Renal pelvis (tissue), 4 donors: ENCODE data around the gene N4BP3. TPM values are rescaled to one million over a fixed set of nuclear protein-coding genes. Genes with fewer than 3 reads are reported as not detected.

Experiments used
- DNase-seq: peaks from one replicate; pipeline ENCODE4 v3.0.0-alpha.2; 2013
- polyA plus RNA-seq, 3 donors: library from polyadenylated mRNA; unstranded; fragments of 120-200 nt; gene quantifications; one replicate each; pipeline ENCODE4 v1.2.1, GENCODE V29; 2013; ENCODE audit not compliant: insufficient read length in 3 of 3

Gene N4BP3
- polyA plus RNA-seq, 3 donors, result 4.9 to 5.6 (median 5.0) TPM

GRCh38 chr5:178090856-178091255 is 22.5 kb upstream of the N4BP3 start:
- DNase-seq, result no peak

- no peak for DNase-seq
Measured at GRCh38 chr5:178093134-178093533, 20.2 kb upstream of the N4BP3 start.

- no peak for DNase-seq
Measured at GRCh38 chr5:178094345-178094744, 19.0 kb upstream of the N4BP3 start.

- DNase-seq, result no peak
Measured at GRCh38 chr5:178098685-178099084, 14.6 kb upstream of the N4BP3 start.

- no peak for DNase-seq
Measured at GRCh38 chr5:178103612-178104011, 9.7 kb upstream of the N4BP3 start.

GRCh38 chr5:178104492-178104891 is 8.8 kb upstream of the N4BP3 start:
- no peak for DNase-seq

GRCh38 chr5:178106086-178106485 is 7.2 kb upstream of the N4BP3 start:
- no peak for DNase-seq

- no peak for DNase-seq
Measured at GRCh38 chr5:178106556-178107239, 6.6 kb upstream of the N4BP3 start.

GRCh38 chr5:178107756-178108310 is 5.5 kb upstream of the N4BP3 start:
- no peak for DNase-seq

GRCh38 chr5:178108446-178108845 is 4.9 kb upstream of the N4BP3 start:
- no peak for DNase-seq

GRCh38 chr5:178108966-178109365 is 4.4 kb upstream of the N4BP3 start:
- no peak for DNase-seq

- no peak for DNase-seq
Measured at GRCh38 chr5:178110511-178110910, 2.8 kb upstream of the N4BP3 start.

GRCh38 chr5:178111925-178112324 is 1.4 kb upstream of the N4BP3 start:
- no peak for DNase-seq

GRCh38 chr5:178112545-178112944 is 787 bp upstream of the N4BP3 start:
- no peak for DNase-seq

GRCh38 chr5:178113841-178114324 is 551 bp downstream of the N4BP3 start:
- DNase-seq, result no peak

GRCh38 chr5:178114325-178115135 is 1.2 kb downstream of the N4BP3 start:
- DNase-seq, result no peak

GRCh38 chr5:178115136-178115813 is 1.9 kb downstream of the N4BP3 start:
- DNase-seq, result no peak

- DNase-seq, result no peak
Measured at GRCh38 chr5:178115814-178116142, 2.4 kb downstream of the N4BP3 start.

- DNase-seq, result no peak
Measured at GRCh38 chr5:178116143-178116885, 3.0 kb downstream of the N4BP3 start.

- DNase-seq, result no peak
Measured at GRCh38 chr5:178117923-178118701, 4.8 kb downstream of the N4BP3 start.
